Left hindlimb (tissue), 1 donor: ENCODE results near the gene CFAP77.
"Not testable (repeated sequence)": the region's sequence is repeated elsewhere in the genome, so short reads cannot be mapped to it uniquely, and the experiment has no call there.

ENCODE experiments used
- DNase-seq: peaks from one replicate; pipeline ENCODE4 v3.0.0-alpha.2; 2018

CFAP77 gene

DNA sequence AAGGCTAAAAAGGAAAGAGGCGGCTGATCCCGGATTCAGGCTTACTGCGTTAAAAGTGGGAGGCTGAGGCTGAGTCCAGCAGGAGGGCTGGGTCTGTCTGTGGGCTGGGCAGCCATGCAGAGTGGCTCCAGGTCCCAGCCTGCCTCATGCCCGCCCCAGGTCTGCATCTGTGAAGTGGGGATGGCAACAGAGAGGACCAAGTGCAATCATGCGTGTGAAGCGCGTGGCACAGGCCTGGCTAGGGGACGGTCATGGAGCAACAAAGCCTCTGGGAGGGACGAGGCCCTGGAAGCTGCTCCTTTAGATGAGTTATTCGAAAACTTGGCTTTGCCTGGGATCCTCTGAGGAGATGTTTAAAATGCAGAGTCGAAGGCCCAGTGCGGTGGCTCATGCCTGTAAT, 142.0 kb downstream of the CFAP77 start:
- DNase-seq: no peak

DNA sequence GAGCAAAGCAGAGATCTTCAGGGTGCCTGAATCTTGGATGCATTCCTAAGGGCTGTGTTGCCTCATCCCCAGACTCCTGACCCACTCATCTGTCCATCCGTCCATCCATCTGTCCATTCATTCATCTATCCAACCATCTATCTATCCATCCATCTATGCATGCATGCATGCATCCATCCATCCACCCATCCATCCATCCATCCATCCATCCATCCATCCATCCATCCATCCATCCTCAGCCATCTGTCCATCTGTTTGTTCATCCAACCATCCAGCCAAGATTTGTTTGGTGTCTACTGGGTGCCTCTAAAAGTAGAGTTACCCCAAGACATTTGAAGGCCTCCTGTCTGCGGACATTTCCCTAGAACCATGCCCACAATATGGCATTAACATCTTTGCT, 144.7 kb downstream of the CFAP77 start:
- no peak for DNase-seq

GRCh38 chr9:132555528-132555927, 145.5 kb downstream of the CFAP77 start:
- DNase-seq: no peak

DNA sequence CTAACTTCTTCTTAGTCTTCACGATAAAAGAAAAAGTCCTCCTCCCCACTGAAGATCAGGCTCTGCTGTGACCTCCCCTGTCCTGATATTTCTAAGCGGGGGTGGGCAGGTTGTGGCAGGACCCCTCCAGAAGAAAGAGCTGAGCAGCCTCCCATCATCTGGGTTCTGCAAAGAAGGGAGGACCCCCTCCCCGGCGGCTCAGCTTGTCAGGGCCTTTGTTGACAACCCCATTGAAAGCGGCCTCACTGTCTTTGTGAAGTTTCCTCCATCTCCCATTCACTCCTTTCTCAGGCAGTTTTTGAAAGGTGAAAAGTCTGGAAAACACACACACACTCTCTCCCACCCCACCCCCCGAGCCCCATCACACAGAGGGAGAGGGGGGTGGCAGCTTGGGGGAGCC, 146.2 kb downstream of the CFAP77 start:
- DNase-seq: no peak

DNA sequence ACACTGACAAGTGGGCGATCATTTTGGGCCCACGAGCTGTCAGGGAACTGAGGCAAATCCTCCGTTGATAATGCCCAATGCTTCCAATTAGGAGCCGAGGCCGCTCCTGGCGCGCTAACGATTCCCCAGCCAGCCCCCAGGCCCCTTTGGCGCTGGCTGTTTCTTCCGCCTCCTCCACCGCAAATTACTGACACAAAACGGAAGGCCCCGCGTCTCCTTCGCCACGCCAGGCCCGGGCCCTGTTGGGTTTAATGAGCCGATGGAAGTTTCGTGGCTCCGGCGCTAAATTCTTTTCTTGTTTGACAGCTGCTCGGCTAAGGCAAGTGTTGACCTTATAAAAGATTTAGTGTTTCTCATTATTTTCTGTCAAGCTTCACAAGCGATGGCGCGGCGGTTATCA, 146.7 kb downstream of the CFAP77 start:
- no peak for DNase-seq

DNA sequence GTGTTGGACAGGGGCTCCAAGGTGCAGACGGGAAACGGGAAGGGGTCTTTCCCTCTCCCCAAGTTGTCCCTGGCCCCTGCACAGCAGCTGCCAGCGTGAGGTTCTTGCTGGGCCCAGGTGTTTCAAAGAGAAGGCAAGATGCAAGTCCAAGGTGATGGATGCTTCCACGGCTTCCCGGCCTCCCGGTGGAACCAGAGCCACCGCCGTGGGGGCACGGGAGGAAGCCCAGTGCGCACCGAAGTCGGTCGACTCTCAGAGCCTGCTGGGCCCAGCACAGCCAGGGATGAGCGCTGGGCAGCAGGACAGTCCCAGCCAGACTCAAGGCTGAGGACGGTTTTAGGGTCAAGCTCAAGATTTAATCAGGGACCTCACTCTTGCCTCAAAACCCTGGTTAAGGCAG, 147.1 kb downstream of the CFAP77 start:
- no peak for DNase-seq

- DNase-seq: no peak
Observed at GRCh38 chr9:132559711-132560110, 149.7 kb downstream of the CFAP77 start.

DNA sequence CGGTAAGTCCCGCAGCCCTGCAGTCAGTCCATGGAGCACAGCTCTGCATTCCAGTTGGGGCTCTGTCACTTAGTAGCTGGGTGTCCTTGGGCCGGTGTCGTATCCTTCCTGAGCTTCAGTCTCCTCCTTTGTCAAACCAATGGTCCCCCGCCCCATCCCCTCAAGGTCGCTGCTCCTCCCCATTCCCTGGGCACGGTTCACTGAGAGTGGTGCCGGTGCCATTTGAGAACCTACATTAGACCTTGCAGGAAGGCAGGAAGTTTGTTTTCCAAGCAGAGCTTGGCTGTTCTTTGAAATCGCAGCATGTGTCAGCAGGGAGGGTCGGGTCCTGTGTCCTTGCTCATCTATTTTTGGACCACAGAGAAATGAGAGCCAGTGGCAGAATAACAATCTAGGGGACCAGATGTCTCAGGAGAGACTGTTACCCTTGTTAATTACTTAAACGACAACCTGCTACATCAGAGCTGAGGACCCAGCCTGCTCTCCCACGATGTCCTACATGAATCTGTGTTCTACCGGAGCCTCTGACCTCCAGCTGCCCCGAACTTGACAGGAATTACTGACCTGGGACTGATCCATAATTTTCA, 150.7 kb downstream of the CFAP77 start:
- DNase-seq: no peak

DNA sequence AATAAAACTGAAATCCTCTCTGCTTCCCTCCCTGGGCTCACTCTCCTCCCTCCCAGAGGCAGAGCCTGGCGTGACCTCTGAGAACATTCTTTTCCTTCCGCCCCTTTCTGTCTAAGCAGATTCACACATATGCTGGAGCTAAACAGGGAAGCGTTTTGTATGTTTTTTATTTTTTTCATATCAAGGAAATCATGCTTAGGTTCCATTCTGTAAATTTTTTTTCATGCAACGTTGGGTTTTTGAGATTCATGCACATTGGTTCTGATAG, 152.2 kb downstream of the CFAP77 start:
- no peak for DNase-seq

GRCh38 chr9:132564526-132564925, 154.5 kb downstream of the CFAP77 start:
- DNase-seq: no peak

GRCh38 chr9:132568787-132569186, 158.8 kb downstream of the CFAP77 start:
- not testable (repeated sequence) for DNase-seq

DNA sequence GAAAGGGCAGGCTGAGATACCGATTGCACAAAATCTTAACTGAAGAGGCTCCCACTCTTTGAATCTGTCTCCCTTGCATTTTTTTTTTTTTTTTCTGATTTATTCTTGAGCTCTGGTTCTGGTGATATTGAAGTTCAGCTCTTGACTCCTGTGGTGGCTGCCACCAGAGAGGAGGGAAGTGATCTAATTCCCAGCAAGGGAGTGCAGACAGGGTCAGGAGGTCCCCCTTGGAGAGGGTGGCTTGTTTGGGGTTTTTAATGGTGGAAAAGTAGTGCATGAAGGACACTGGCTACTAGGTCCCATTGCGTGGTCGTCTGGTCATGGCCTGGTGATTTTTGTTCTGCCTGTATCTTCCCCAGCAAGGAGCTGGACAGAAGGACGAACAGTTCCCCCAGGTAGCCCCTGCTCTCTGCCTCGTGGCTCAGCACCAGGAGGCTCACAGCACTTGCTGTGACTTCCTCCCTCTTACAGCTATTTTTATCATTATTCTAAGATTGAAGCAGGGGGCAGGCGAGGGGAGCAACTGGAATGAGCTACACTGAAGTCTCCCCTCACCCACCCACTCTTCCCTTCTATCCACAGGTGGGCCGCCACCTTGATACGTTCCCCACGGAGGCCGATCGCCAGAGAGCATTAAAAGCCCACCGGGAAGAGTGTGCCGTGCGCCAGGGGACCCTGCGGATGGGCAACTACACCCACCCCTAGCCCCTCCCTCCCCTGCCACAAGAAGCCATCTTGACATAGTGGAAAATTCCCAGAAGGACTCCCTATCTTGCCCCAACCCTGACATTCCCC, 162.0 kb downstream of the CFAP77 start:
- DNase-seq: no peak

GRCh38 chr9:132572921-132573320, 162.9 kb downstream of the CFAP77 start:
- DNase-seq: no peak

GRCh38 chr9:132575005-132575609, 165.1 kb downstream of the CFAP77 start:
- DNase-seq: peak; percentile 77

GRCh38 chr9:132575811-132576210, 165.8 kb downstream of the CFAP77 start:
- no peak for DNase-seq

DNA sequence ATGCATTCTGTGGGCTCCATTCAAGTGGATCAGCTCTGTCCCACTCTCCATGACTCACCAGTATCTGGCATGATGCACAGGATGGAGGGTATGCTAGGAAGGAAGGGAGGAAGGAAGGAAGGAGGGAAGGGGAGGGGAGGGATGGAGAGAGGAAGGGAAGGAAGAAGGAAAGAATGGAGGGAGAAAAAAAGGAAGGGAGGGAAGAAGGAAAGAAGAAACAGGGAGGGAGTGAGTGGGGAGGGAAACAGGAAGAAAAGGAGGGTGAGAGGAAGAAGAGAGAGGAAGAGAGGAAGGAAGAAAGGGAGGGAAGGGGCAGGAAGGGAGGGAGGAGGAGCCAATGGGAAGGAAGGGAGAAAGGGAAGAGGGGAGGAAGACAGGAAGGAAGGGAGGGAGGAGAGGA, 167.1 kb downstream of the CFAP77 start:
- no peak for DNase-seq

DNA sequence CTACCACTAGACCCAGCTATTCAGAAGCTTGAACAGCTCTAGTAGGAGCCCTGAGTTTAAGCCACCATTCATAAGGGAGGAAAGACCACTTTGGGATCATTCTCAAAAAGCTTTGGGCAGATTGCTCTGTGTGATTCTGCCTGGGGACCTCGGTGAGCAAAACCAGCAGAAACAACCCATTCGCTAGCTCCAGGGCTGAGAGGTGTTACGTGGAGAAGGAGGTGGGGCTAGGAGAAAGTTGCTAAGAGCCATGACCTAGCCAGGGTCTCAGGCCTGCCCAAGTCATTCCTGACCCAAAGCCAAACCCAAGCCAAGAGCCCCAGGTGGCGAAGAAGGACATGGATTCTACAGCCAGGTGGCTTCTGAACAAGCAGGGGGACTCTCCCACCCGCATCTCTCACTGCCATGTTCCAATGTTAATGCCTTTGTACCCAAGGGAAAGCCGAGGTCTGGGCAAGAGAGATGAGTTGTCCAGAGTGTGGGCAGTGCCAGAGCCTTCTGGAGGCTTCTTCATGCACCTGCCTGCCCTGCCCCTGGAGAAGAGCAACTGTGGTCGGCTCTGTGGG, 168.4 kb downstream of the CFAP77 start:
- DNase-seq: no peak

- DNase-seq: no peak
Observed at GRCh38 chr9:132579427-132579798, 169.4 kb downstream of the CFAP77 start.

DNA sequence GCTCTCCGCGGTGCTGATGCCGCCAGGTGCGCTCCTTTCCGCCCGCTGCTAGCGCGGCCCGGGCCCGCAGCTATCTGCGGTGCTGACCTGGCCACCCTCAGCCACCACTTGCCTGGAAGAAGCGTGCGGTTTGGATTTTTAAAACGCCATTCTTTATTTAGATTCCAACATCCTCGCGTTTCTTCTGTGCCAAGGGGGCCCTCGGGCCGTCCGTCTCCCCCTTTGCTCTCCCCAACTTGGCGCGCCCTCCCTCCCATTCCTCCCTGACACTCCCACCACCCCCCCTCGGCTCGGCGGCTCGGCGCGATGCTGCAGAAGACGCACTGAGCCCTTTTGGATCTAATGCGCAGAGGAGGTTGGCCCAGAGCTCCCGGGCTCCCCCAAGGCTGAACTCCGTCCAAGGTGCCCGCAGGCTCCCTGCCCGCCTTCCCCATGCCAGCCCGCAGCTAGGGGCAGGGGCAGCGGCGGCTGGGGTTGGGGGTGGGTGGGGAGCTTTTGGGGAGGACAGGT, 172.3 kb downstream of the CFAP77 start, which contains the start of gene BARHL1:
Gene BARHL1, plus strand, starts transcription at position 331 of the 510 bp plus-strand sequence. CDS start 192 bp downstream, outside the sequence.
- DNase-seq: no peak

DNA sequence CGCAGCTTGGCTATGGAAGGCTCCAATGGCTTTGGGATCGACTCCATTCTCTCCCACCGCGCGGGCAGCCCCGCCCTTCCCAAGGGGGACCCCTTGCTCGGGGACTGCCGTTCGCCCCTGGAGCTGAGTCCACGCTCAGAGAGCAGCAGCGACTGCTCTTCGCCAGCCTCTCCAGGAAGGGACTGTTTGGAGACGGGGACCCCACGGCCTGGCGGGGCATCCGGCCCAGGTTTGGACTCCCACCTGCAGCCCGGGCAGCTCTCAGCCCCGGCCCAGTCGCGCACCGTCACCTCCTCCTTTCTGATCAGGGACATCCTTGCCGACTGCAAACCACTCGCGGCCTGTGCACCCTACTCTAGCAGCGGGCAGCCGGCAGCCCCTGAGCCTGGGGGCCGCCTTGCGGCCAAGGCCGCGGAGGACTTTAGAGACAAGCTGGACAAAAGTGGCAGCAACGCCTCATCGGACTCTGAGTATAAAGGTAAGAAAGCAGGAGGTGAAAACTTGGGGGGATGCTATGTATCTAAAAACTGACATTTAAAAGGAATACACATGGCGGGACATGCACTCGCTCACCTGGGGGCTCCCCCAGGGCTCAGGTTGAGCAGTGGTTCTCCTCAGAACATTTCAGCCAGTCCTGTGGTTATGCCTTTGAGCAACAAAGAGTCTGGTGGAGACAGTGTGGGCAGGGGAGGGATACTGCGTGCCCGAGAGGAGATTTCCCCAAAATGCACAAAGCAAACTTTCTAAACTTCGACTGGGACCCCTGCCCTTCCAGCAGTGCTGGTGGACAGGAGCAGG, 173.0 kb downstream of the CFAP77 start:
- no peak for DNase-seq

DNA sequence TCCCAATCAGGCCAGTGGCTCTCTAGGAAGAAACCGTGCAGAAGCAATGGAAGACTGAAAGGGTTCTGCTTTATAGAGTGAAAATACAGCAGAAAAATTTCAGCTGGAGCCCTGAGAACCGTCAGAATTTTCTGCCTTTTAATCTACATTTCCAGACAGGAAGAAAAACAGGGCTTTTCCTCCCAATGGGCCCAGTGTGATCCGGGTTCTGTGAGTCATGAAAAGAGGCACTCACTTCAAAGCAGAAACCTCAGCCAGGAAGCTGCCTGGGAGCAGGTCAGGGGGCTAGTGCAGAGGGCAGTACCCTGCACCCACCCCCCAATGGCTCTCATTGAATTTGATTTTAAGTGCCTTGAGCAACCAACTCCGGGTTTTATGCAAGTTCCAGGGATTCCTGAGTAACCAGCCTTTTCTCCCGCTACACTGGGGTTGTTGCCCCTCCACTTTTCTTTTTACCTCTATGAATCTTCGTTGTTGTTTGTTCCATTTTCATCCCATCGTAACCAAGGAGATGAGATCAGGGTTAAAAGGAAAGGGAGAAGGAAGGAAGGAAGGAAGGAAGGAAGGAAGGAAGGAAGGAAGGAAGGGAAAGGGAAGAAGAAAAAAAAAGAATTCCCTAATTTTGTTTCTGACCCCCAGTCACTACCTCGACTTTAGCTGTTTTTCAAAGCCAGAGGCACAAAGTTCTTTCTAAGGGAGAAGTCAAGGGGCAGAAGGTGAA, 173.7 kb downstream of the CFAP77 start:
- DNase-seq: no peak
